ENCODE measurements around the gene MS4A6A.
"Not testable (repeated sequence)": the region's sequence is repeated elsewhere in the genome, so short reads cannot be mapped to it uniquely, and the experiment has no call there.

Gene MS4A6A

GRCh38 chr11:60184824-60185511, 2.1 kb upstream of the MS4A6A start:
- no peak for DNase-seq

GRCh38 chr11:60183591-60184205, 815 bp upstream of the MS4A6A start:
- no peak for DNase-seq

- DNase-seq = no peak
Measured at GRCh38 chr11:60175860-60176275, 7.0 kb downstream of the MS4A6A start.

- no peak for DNase-seq
Measured at GRCh38 chr11:60172011-60172410, 10.9 kb downstream of the MS4A6A start.

GRCh38 chr11:60170566-60170965, 12.3 kb downstream of the MS4A6A start:
- no peak for DNase-seq

GRCh38 chr11:60169264-60169915, 13.5 kb downstream of the MS4A6A start:
- DNase-seq = peak; percentile 5

- DNase-seq = no peak
Measured at GRCh38 chr11:60168306-60168705, 14.6 kb downstream of the MS4A6A start.

GRCh38 chr11:60165951-60166350, 16.9 kb downstream of the MS4A6A start:
- DNase-seq = no peak

GRCh38 chr11:60165538-60165937, 17.3 kb downstream of the MS4A6A start:
- no peak for DNase-seq

- DNase-seq = no peak
Measured at GRCh38 chr11:60164550-60165075, 18.3 kb downstream of the MS4A6A start.

- DNase-seq = no peak
Measured at GRCh38 chr11:60161766-60162165, 21.1 kb downstream of the MS4A6A start.

GRCh38 chr11:60161107-60161506, 21.8 kb downstream of the MS4A6A start:
- no peak for DNase-seq

- no peak for DNase-seq
Measured at GRCh38 chr11:60159868-60160267, 23.0 kb downstream of the MS4A6A start.

GRCh38 chr11:60159284-60159683, 23.6 kb downstream of the MS4A6A start:
- DNase-seq = no peak

- no peak for DNase-seq
Measured at GRCh38 chr11:60158636-60159035, 24.2 kb downstream of the MS4A6A start.

GRCh38 chr11:60155931-60156330, 27.0 kb downstream of the MS4A6A start:
- DNase-seq = no peak

GRCh38 chr11:60152727-60153126, 30.2 kb downstream of the MS4A6A start:
- DNase-seq = not testable (repeated sequence)

- DNase-seq = no peak
Measured at GRCh38 chr11:60150279-60150678, 32.6 kb downstream of the MS4A6A start.

GRCh38 chr11:60145677-60146076, 37.2 kb downstream of the MS4A6A start:
- DNase-seq = no peak

- no peak for DNase-seq
Measured at GRCh38 chr11:60143768-60144167, 39.1 kb downstream of the MS4A6A start.

GRCh38 chr11:60133917-60134316, 49.0 kb downstream of the MS4A6A start:
- no peak for DNase-seq

GRCh38 chr11:60131912-60132311, 51.0 kb downstream of the MS4A6A start:
- no peak for DNase-seq

GRCh38 chr11:60130496-60130895, 52.4 kb downstream of the MS4A6A start:
- no peak for DNase-seq

- no peak for DNase-seq
Measured at GRCh38 chr11:60129853-60130252, 53.0 kb downstream of the MS4A6A start.

Measured in right kidney (tissue), 1 donor.